GM18498 (cell line): ENCODE results near the gene ANKRD42.
"Not testable (repeated sequence)": the region's sequence is repeated elsewhere in the genome, so short reads cannot be mapped to it uniquely, and the experiment has no call there.

ENCODE experiments used
- ATAC-seq: cut with Tn5 transposase; IDR thresholded peaks from one replicate; pipeline ENCODE4 v1.9.1; 2021; ENCODE audit warnings: mild to moderate bottlenecking, moderate library complexity; ENCODE audit not compliant: unreplicated experiment

ANKRD42 gene

GRCh38 chr11:83238111-83238510 is 44.6 kb downstream of the ANKRD42 start:
- no peak for ATAC-seq

GRCh38 chr11:83241291-83241946 is 47.9 kb downstream of the ANKRD42 start:
- no peak for ATAC-seq

- ATAC-seq, result no peak
Observed at GRCh38 chr11:83249445-83249844, 55.9 kb downstream of the ANKRD42 start.

GRCh38 chr11:83249972-83250593 is 56.6 kb downstream of the ANKRD42 start:
- ATAC-seq, result peak; percentile 69

GRCh38 chr11:83252266-83252665 is 58.8 kb downstream of the ANKRD42 start:
- ATAC-seq, result no peak

GRCh38 chr11:83252941-83253340 is 59.4 kb downstream of the ANKRD42 start:
- no peak for ATAC-seq

GRCh38 chr11:83255366-83255765 is 61.9 kb downstream of the ANKRD42 start:
- no peak for ATAC-seq

GRCh38 chr11:83256602-83257340 is 63.3 kb downstream of the ANKRD42 start:
- no peak for ATAC-seq

- ATAC-seq, result no peak
Observed at GRCh38 chr11:83257761-83258168, 64.3 kb downstream of the ANKRD42 start.

- ATAC-seq, result no peak
Observed at GRCh38 chr11:83259559-83259958, 66.0 kb downstream of the ANKRD42 start.

- ATAC-seq, result no peak
Observed at GRCh38 chr11:83265331-83265730, 71.8 kb downstream of the ANKRD42 start.

GRCh38 chr11:83269080-83269479 is 75.6 kb downstream of the ANKRD42 start:
- ATAC-seq, result not testable (repeated sequence)

- ATAC-seq, result not testable (repeated sequence)
Observed at GRCh38 chr11:83271734-83272133, 78.2 kb downstream of the ANKRD42 start.

GRCh38 chr11:83272627-83273026 is 79.1 kb downstream of the ANKRD42 start:
- ATAC-seq, result no peak

- no peak for ATAC-seq
Observed at GRCh38 chr11:83275888-83276641, 82.6 kb downstream of the ANKRD42 start.

- ATAC-seq, result no peak
Observed at GRCh38 chr11:83278351-83278750, 84.8 kb downstream of the ANKRD42 start.

GRCh38 chr11:83280256-83280655 is 86.7 kb downstream of the ANKRD42 start:
- ATAC-seq, result no peak

GRCh38 chr11:83282084-83282716 is 88.7 kb downstream of the ANKRD42 start:
- ATAC-seq, result no peak

GRCh38 chr11:83284501-83285150 is 91.1 kb downstream of the ANKRD42 start:
- no peak for ATAC-seq

- ATAC-seq, result peak; percentile 50
Observed at GRCh38 chr11:83285151-83285770, 91.7 kb downstream of the ANKRD42 start.
